K562 (cell line): ENCODE data around the gene BBS1. TPM values are rescaled to one million over a fixed set of nuclear protein-coding genes. Genes with fewer than 3 reads are reported as not detected.

Source experiments
- ATAC-seq: fragments of 200-7000 bp; cut with Tn5 transposase; 3 replicates; pipeline ENCODE4 v1.9.1; 2020; ENCODE audit warnings: moderate library complexity
- BruUV-seq: library from RNA; stranded (reverse); fragments of 400-500 nt; replicated peaks from 2 replicates; lab custom pipeline; 2021; lab: Mats Ljungman, UMichigan
- CTCF ChIA-PET: fragments of 300-600 bp; formaldehyde crosslinking; extraction: SDS; loops from one replicate; lab custom pipeline; 2021; ENCODE audit warnings: low intra/inter-chr PET ratio; lab: Yijun Ruan, JAX
- POLR2A ChIA-PET: fragments of 300-600, 350-650 bp; sonication (Branson Sonifier 250); formaldehyde crosslinking; extraction: SDS; loops from one replicate; lab custom pipeline; 2021; ENCODE audit warnings: antibody characterized with exemption, inconsistent platforms; lab: Yijun Ruan, JAX
- DNase-seq, 4 experiments: peaks; one replicate each; pipeline versions ENCODE4 v3.0.0 to v3.0.0-alpha.2; 2011 to 2018; ENCODE audit warnings: low spot score in 3 of 4, mixed read lengths in 3 of 4; ENCODE audit errors: extremely low read depth in 1 of 4
- FAIRE-seq: peaks from 2 replicates; lab custom pipeline; 2011; peaks lifted over from hg19 to GRCh38; lab: Jason Lieb, UNC
- H2AFZ ChIP-seq: 2 replicates; pipeline ENCODE4 v1.6.0; 2011; ENCODE audit warnings: low read depth, low read length, control low read depth, inconsistent platforms
- H3K27ac ChIP-seq: fragments of 200-600 bp; 3 replicates; pipeline ENCODE4 v1.8.0; 2011; ENCODE audit warnings: low read depth, mild to moderate bottlenecking, control low read depth, inconsistent platforms, low read length, moderate library complexity, mixed read lengths; ENCODE audit errors: extremely low read depth
- H3K27me3 ChIP-seq, 2 experiments: fragments of 300-600 bp in 1 of 2; 2 replicates in 1 of 2; 3 replicates in 1 of 2; pipeline versions ENCODE4 v1.6.0 to v1.8.0; 2011; ENCODE audit warnings: inconsistent platforms in 2 of 2, low read length in 2 of 2, mild to moderate bottlenecking in 1 of 2, mixed read lengths in 1 of 2, moderate library complexity in 1 of 2; ENCODE audit not compliant: control insufficient read depth in 2 of 2, insufficient read depth in 2 of 2
- H3K36me3 ChIP-seq: fragments of 300-600 bp; 3 replicates; pipeline ENCODE4 v1.8.0; 2011; ENCODE audit warnings: mild to moderate bottlenecking, low read length, inconsistent platforms; ENCODE audit not compliant: control insufficient read depth, insufficient read depth
- H3K4me1 ChIP-seq, 2 experiments: fragments of 200-600 bp in 1 of 2; replicated peaks in 1 of 2; 2 replicates in 1 of 2; 3 replicates in 1 of 2; pipeline versions ENCODE4 v1.5.1 to v1.8.0; 2011; ENCODE audit warnings: inconsistent platforms in 2 of 2, low read length in 2 of 2, mild to moderate bottlenecking in 1 of 2, mixed read lengths in 1 of 2, moderate library complexity in 1 of 2; ENCODE audit not compliant: control insufficient read depth in 2 of 2, insufficient read depth in 2 of 2
- H3K4me2 ChIP-seq: 2 replicates; pipeline ENCODE4 v1.6.1; 2011; ENCODE audit warnings: low read length, control low read depth, inconsistent platforms, mixed read lengths; ENCODE audit not compliant: insufficient read depth
- H3K4me3 ChIP-seq: fragments of 200-600 bp; sonication (generic), shearing (Covaris generic); 2 replicates; pipeline ENCODE4 v1.5.1; 2016; ENCODE audit warnings: control low read depth, inconsistent platforms
- H3K79me2 ChIP-seq: fragments of 200-600 bp; 3 replicates; pipeline ENCODE4 v1.8.0; 2011; ENCODE audit warnings: low read length, inconsistent platforms; ENCODE audit not compliant: control insufficient read depth, insufficient read depth
- H3K9ac ChIP-seq, 2 experiments: 2 replicates each; pipeline versions ENCODE4 v1.6.0 to v1.6.1; 2011; ENCODE audit warnings: low read depth in 2 of 2, low read length in 2 of 2, control low read depth in 1 of 2, inconsistent platforms in 1 of 2, mild to moderate bottlenecking in 1 of 2, mixed read lengths in 1 of 2; ENCODE audit not compliant: insufficient read depth in 1 of 2
- H3K9me1 ChIP-seq: one replicate; pipeline ENCODE4 v1.6.0; 2011; ENCODE audit warnings: inconsistent platforms, mild to moderate bottlenecking, low read length, moderate library complexity; ENCODE audit not compliant: control insufficient read depth, insufficient read depth
- H3K9me3 ChIP-seq: replicated peaks from 2 replicates; pipeline ENCODE4 v1.5.1; 2011; ENCODE audit warnings: low read depth, low read length, inconsistent platforms; ENCODE audit not compliant: control insufficient read depth, insufficient read depth
- H4K20me1 ChIP-seq: replicated peaks from 2 replicates; pipeline ENCODE4 v1.6.1; 2011; ENCODE audit warnings: low read length, inconsistent platforms, mixed read lengths; ENCODE audit not compliant: control insufficient read depth, insufficient read depth
- CCNT2 ChIP-seq: IDR thresholded peaks from 2 replicates; pipeline ENCODE4 v1.6.1; 2011; ENCODE audit warnings: borderline replicate concordance, low read depth, mild to moderate bottlenecking, moderate library complexity, mixed read lengths, low read length; ENCODE audit not compliant: insufficient read length; ENCODE audit errors: extremely low read depth
- DEAF1 ChIP-seq: fragments of 450-650 bp; formaldehyde crosslinking; IDR thresholded peaks from 2 replicates; pipeline ENCODE4 v1.4.0; 2020; ENCODE audit warnings: mild to moderate bottlenecking, moderate library complexity
- GATAD2B ChIP-seq: fragments of 450-650 bp; IDR thresholded peaks from 2 replicates; pipeline ENCODE4 v1.6.1; 2017; ENCODE audit warnings: mild to moderate bottlenecking, borderline replicate concordance
- GTF2E2 ChIP-seq: fragments of 200-800 bp; sonication (Bioruptor generic); IDR thresholded peaks from 2 replicates; pipeline ENCODE4 v1.6.1; 2016; ENCODE audit warnings: missing genetic modification characterization, missing compliant biosample characterization
- HNRNPK ChIP-seq: fragments of 200-400 bp; formaldehyde crosslinking; IDR thresholded peaks from one replicate; pipeline ENCODE4 v1.6.1; 2018; ENCODE audit warnings: mild to moderate bottlenecking, low read depth, low read length; ENCODE audit not compliant: poor library complexity, severe bottlenecking
- MAFF ChIP-seq: IDR thresholded peaks from 2 replicates; pipeline ENCODE4 v1.6.1; 2012; ENCODE audit warnings: low read length, improper control_type of control experiment
- NR2C2 ChIP-seq, 2 experiments: fragments of 200-800 bp in 1 of 2; sonication (Bioruptor generic) in 1 of 2; sonication (generic) in 1 of 2; formaldehyde crosslinking in 1 of 2; IDR thresholded peaks; 2 replicates each; pipeline versions ENCODE4 v1.6.1 to v1.8.0; 2016 to 2022; ENCODE audit warnings: mild to moderate bottlenecking in 1 of 2, missing compliant biosample characterization in 1 of 2, missing genetic modification characterization in 1 of 2, missing genetic modification reagents in 1 of 2
- SRSF1 ChIP-seq: fragments of 200-400 bp; formaldehyde crosslinking; IDR thresholded peaks from 2 replicates; pipeline ENCODE4 v1.6.1; 2017; ENCODE audit warnings: mild to moderate bottlenecking, low read depth, low read length, moderate library complexity
- XRCC3 ChIP-seq: fragments of 450-650 bp; IDR thresholded peaks from 2 replicates; pipeline ENCODE4 v1.6.1; 2017; ENCODE audit warnings: mild to moderate bottlenecking, moderate library complexity
- ZC3H11A ChIP-seq: IDR thresholded peaks from 2 replicates; pipeline ENCODE4 v1.6.1; 2012; ENCODE audit warnings: low read depth, low read length, improper control_type of control experiment
- ZNF445 ChIP-seq: fragments of 250-450 bp; sonication (Bioruptor Pico); IDR thresholded peaks from 2 replicates; pipeline ENCODE4 v1.4.0; 2020; ENCODE audit warnings: low read depth, mild to moderate bottlenecking, moderate library complexity
- ZNF507 ChIP-seq: conservative IDR thresholded peaks from 2 replicates; pipeline ENCODE4 v1.6.1; 2017; ENCODE audit warnings: missing genetic modification characterization, missing compliant biosample characterization
- ZNF766 ChIP-seq: fragments of 200-800 bp; sonication (Bioruptor generic); conservative IDR thresholded peaks from 2 replicates; pipeline ENCODE4 v1.6.1; 2016; ENCODE audit warnings: missing genetic modification characterization, missing compliant biosample characterization
- WGBS: fragments of 100-300 bp; shearing (Covaris generic); methylation state at CpG from one replicate; pipeline ENCODE4 v1.1.6; 2016; ENCODE audit warnings: low coverage, mixed read lengths; ENCODE audit not compliant: insufficient coverage; ENCODE audit errors: missing lambda C conversion rate; 5-methylcytosine and 5-hydroxymethylcytosine counted together
- in situ Hi-C: fragments of 300-500 bp; cut with MboI; formaldehyde crosslinking; loops from 4 replicates; pipeline ENCODE4 v1.15.0; 2018; ENCODE audit warnings: inconsistent platforms, mixed read lengths
- intact Hi-C: fragments of 100-400 bp; cut with micrococcal nuclease; formaldehyde crosslinking; loops from 2 replicates; pipeline ENCODE4 v1.14.2; 2022
- polyA plus RNA-seq, 8 experiments: library from polyadenylated mRNA; depleted of rRNA in 4 of 8; stranded (reverse) in 5 of 8; unstranded in 3 of 8; fragments of >200 nt; fragmentation: Nextera tagmentation in 2 of 8; fragmentation: Illumina TruSeq in 1 of 8; extraction: Ambion mirVana in 2 of 8; extraction: Trizol in 1 of 8; gene quantifications; 2 replicates each; pipeline versions ENCODE4 v1.2.1 to v1.2.3, GENCODE V29; 2011 to 2014; ENCODE audit warnings: inconsistent platforms in 1 of 8, missing spikeins in 1 of 8
- total RNA-seq, 7 experiments: library from RNA; depleted of rRNA in 6 of 7; stranded (reverse); fragments of >200 nt in 6 of 7; fragmentation: Illumina TruSeq in 2 of 7; extraction: Trizol in 2 of 7; gene quantifications; 2 replicates each; pipeline versions ENCODE4 v1.2.1 to v1.2.3, GENCODE V29; 2011 to 2021; ENCODE audit warnings: low replicate concordance in 1 of 7

The BBS1 gene
- total and polyA plus RNA-seq, 9 of the 15 experiments (the other 6 are each of a cell fraction or from before 2014, with no cell fraction given) = 9.0 to 19.8 (median 12.1) TPM

DNA sequence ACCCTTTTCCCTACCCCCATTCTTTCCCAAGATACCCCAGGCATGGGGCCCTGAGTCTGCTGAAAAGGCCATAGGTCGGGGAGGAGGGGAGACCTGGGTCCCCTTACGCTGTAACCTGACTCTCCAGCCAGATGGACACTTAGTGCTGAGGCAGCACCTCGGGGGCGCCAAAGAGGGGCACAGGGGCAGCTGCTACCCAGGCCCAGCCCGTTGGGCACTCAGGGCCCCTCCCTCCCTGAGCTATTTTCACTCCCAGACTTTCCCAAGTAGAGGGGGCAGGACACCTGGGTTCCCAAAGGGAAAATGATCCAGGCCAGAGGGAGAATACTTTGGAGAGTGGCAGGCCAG lies 37.2 kb downstream of the BBS1 start:
- BruUV-seq = no TSS peak
- no peak for FAIRE-seq
- Histone ChIP-seq H2AFZ (no peak overlapping the region), H3K27me3 (peaks cover 0 to 4% of the 10 kb centered on the region in 2 experiments; a peak in 1 of 5 replicates), H3K4me3 (no peak overlapping the region), H3K36me3 (peaks cover 5% of the 10 kb centered on the region; the same call in 1 of the 3 replicates), H3K9ac (no peak overlapping the region), H3K4me1 (peaks cover 0 to 38% of the 10 kb centered on the region in 2 experiments; a peak in 4 of 5 replicates), H3K79me2 (peaks cover 6% of the 10 kb centered on the region; the same call in 1 of the 3 replicates), H3K27ac (no peak overlapping the region), H4K20me1 (no peaks in the 10 kb centered on the region), H3K4me2 (no peak overlapping the region), H3K9me3 (no peaks in the 10 kb centered on the region), H3K9me1 (no peaks in the 10 kb centered on the region)
- DNase-seq = no peak
- no peak for ATAC-seq
- WGBS = 0% methylated on average over 4 of the region's 5 CpGs
- in situ Hi-C loops = no loop called here
- intact Hi-C loops = no loop called here
- CTCF ChIA-PET = no interaction called here
- POLR2A ChIA-PET = interaction anchor here (0.6 to 0.8 kb wide), 2 partner anchors 20 to 117 kb away, joined by 3 to 4 read pairs; no protein-coding TSS in a partner anchor
- TF ChIP-seq ZNF445 (CRISPR knock-in tag) (no peak), HNRNPK (no peak)
- TF ChIP-seq, all 486 proteins: peak for 0

- TF ChIP-seq DEAF1 (no peak), XRCC3 (no peak), GATAD2B (no peak), ZC3H11A (no peak), GTF2E2 (tag) (no peak), MAFF (no peak), ZNF766 (CRISPR knock-in tag) (no peak), ZNF507 (tag) (no peak), SRSF1 (no peak), NR2C2 (CRISPR knock-in tag; IDR thresholded peaks at IDR 0.05) (no peak), NR2C2 (tag; IDR thresholded peaks at IDR 0.05) (no peak), CCNT2 (no peak)
- TF ChIP-seq, all 486 proteins: peak for 0
- DNase-seq (no peak), ATAC-seq (no peak), FAIRE-seq (no peak)
- H3K27ac ChIP-seq = no peak overlapping the region
- no peak overlapping the region for H2AFZ ChIP-seq
- H3K36me3 ChIP-seq = peaks cover 1% of the 10 kb centered on the region; the same call in 1 of the 3 replicates
- H3K9me3 ChIP-seq = no peaks in the 10 kb centered on the region
- peaks cover 0 to 4% of the 10 kb centered on the region in 2 experiments; a peak in 1 of 5 replicates for H3K27me3 ChIP-seq
- H3K4me2 ChIP-seq = no peak overlapping the region
- H3K79me2 ChIP-seq = peaks cover 6% of the 10 kb centered on the region; the same call in 1 of the 3 replicates
- H4K20me1 ChIP-seq = no peaks in the 10 kb centered on the region
- POLR2A ChIA-PET = interaction anchor here (0.8 to 1.8 kb wide), 3 partner anchors 11 to 90 kb away, joined by 3 to 7 read pairs (median 4); no protein-coding TSS in a partner anchor
- no TSS peak for BruUV-seq
- H3K4me1 ChIP-seq = peaks cover 0 to 38% of the 10 kb centered on the region in 2 experiments; a peak in 4 of 5 replicates
- H3K9ac ChIP-seq = no peak overlapping the region
- intact Hi-C loops = no loop called here
- in situ Hi-C loops = no loop called here
- CTCF ChIA-PET = no interaction called here
- no peak overlapping the region for H3K4me3 ChIP-seq
- 12% methylated on average over 9 of the region's 11 CpGs for WGBS
- no peaks in the 10 kb centered on the region for H3K9me1 ChIP-seq
Observed at GRCh38 chr11:66548041-66548440, 37.6 kb downstream of the BBS1 start.
